Activated CD4-positive, alpha-beta T cell treated with anti-CD3 and anti-CD28 coated beads, Interleukin-2, Interleukin-4, amounts not matched to agents 100 ng/mL and 50 ng/mL, durations not matched to agents 16 hours and 8 hours (primary cell): ENCODE data around the gene DEF6.
A peak's percentile ranks its signal among the peaks of the same experiment; 100 is the strongest.

Experiments used
- DNase-seq: peaks from one replicate; pipeline ENCODE4 v3.0.0-alpha.2; 2020; ENCODE audit warnings: low spot score

DEF6 gene

DNA sequence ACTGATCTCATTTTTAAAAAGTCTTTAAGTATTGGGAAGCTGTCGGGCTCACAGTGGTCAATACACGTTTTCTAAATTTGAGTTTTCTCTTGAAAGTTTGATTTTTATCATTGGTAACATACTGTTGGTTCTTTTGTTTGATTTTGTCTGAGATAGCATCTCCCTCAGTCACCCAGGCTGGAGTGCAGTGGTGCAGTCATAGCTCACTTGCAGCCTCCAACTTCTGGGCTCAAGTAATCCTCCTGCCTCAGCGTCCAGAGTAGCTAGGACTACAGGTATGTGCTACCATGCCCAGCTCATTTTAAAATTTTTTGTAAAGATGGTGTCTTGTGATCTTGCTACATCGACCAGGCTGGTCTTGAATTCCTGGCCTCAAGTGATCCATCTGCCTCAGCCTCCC lies 53.8 kb downstream of the DEF6 start:
- DNase-seq = no peak

DNA sequence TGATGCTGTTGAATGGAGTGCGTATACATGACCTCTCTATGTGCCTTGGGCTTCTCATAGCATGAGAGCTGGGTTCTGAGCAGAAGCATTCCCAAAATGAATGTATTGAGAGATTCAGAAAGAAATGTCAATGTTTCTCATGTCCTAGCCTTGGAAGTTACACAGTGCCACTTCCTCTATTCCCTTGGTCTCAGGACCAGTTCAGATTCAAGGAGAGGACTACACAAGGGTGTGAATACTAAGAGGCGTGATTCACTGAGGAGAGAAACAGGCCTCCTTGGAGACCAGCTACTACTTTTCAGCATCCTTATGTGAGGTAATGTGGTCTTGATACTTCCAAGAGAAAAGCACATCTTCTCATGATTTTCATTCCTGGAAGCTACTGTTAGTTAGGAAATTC lies 55.1 kb downstream of the DEF6 start:
- no peak for DNase-seq

DNA sequence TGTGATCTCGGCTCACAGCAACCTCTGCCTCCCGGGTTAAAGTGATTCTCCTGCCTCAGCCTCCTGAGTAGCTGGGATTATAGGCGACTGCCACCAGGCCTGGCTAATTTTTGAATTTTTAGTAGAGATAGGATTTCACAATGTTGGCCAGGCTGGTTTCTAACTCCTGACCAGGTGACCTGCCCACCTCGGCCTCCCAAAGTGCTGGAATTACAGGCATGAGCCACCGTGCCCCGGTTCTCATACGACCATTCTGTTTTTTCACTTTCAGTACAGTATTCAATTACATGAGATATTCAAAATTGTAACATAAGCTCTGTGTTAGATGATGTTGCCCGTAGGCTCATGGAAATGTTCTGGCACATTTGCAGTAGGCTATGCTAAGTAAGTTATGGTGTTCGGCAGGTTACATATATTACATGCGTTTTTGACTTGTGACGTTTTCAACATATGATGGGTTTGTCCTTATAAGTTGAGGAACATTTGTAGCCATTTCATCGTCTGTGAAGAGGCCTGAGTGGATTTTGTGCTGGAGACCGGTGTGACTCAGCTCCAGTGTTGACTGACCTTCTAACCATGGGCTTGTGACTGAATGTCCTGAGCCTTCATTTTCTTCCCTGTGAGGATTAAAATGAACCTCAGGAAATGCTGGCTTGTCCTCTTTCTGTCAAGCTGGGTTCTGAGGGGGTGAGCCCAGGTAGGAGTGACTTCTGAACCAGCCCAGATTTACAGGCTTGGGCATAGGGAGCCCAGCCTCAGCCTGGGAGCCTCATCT lies 56.9 kb downstream of the DEF6 start:
- DNase-seq = no peak

DNA sequence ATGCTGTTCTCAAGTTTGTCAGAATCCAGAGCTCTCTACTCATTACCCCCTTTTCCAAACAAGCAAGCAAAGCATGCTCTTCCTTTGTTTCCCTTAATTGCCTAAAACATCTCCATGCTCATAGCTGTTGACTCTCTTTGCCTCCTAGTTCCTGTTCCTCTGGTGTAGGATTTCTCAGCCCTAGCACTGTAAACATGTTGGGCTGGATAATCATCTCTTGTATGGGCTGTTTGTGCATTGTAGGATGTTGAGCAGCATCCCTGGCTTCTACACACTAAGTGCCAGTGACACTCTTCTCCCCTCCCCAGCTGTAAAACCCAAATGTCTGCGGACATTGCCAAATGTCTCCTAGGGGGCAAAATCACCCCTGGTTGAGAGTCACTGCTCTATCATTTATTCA lies 58.8 kb downstream of the DEF6 start:
- DNase-seq = no peak

DNA sequence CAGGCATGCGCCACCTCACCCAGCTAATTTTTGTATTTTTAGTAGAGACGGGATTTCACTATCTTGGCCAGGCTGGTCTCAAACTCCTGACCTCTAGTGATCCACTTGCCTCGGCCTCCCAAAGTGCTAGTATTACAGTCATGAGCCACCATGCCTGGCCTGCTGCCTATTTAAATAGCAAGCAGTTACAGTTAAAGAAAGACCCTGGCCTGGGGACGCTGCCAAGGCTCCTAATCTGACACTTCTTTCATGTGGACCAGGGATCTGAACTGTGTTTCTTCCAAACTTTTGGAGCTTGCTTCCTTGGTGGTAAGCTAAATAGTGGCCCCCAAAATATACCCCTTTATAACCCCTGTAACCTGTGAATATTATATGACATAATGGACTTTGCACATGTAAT lies 60.1 kb downstream of the DEF6 start:
- DNase-seq = no peak

DNA sequence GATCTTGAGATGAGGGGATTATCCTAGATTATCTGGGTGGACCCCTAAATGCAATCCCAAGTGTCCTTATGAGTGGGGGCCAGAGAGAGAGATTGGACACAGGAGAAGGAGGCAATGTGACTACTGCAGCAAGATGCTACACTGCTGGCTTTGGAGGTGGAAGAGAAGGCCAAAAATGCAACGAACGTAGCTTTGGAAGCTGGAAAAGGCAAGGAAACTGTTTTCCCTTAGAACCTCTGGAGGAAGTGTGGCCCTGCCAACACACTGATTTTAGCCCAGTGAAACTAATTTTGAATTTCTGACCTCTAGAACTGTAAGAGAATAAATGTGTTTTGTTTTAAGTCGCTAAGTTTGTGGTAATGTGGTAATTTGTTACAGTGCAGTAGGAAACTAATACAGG lies 60.5 kb downstream of the DEF6 start:
- DNase-seq = no peak

DNA sequence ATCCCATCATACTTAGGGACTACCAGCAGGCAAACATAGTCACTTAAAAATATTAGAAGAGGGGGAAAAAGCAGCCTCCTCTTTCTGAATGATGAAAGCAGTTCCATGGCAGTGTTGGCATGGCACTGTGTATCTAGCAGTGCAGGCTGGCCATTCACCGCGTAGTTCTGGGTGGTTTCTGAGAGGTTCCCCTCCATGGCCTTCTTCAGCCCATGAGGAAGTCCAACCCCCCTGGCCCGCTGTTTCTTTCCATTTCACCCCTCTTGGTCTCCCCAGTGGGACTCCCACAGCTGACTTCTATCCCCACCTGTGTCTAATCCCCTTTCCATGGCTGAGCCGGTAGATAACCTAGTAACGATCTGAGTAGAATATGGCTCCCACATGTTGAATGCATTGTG lies 61.7 kb downstream of the DEF6 start:
- DNase-seq = no peak

DNA sequence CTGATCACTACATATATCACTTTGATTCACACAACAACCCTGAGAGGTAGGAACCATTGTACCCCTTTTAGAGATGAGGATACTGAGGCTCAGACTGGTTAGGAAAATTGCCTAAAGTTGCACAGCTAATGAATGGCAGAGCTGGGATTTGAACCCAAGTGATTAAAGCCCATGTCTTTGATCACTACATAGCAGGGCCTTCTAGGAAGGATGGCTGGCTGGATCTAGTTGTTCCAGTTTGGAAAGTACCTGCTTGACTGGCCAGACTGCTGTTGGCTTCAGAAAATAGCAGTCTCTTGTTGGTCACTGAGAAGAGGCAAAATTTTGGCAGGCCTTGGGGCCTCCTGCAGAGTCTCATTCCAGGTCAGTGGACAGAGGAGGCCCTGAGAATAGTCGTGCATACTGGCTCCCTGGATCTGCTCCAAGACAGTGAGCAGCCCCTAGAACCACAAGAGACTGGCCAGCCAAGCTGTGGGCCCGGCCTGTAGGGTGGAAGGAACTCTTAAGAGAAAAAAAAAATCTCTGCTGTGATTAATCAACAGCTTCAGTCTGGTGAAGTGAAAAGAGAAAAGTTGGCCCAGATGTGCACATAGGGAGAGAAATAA lies 62.2 kb downstream of the DEF6 start:
- DNase-seq = no peak

DNA sequence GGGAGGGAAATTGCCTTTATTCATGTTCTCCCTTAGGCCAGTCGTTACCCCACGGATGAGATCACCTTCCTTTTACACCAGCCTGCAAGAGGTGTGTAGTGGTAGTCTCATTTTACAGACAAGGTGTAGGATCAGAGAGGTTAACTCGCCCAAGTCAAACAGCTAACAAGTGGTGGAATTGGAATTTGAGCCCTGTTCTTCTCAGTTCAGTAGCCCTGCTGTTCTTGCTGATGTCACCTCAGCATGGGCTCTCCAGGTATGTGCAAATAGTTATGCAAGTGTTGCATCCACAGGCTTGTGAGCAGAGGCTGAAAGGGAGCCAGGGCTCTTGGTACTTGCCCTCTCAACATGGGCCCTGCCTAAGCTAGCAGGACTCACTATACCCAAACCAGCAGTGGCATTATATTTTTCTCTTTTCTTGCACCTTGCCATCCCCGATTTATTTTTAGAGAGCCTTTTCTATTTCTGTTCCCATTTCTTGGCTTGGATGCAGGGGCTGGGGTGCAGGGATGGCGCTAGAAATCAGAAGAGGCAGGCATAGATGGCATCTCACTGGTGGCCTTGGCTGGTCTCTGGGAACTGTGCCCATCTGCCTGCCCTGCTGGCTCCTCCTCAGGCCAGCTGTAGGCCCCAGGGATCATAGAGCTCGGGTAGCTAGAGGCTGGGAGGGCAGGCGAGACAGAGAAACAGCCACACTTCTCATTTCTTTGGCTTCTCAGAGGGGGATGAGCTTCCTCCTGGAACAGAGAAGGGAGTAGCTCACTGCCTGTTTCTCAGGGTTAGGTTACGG lies 62.9 kb downstream of the DEF6 start:
- no peak for DNase-seq

DNA sequence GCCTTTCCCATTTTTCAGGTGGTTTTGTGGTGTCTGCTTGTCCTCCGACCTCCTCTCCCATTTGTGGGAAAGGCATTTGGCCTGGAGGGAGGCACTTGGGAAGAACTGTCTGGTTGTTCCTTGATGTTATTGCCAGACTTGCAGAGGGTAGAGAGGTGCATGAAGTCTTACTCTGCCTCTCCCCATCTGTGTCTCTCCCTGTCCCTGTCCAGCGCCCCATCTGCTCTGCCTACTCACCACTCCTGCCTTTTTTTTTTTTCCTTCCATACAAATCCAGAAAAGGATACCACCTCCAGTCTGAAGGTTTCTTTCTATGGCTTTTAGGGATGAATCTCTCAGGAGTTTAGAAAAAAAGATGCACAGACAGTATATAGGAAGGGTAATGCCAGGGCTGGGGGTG lies 64.6 kb downstream of the DEF6 start:
- DNase-seq = no peak

DNA sequence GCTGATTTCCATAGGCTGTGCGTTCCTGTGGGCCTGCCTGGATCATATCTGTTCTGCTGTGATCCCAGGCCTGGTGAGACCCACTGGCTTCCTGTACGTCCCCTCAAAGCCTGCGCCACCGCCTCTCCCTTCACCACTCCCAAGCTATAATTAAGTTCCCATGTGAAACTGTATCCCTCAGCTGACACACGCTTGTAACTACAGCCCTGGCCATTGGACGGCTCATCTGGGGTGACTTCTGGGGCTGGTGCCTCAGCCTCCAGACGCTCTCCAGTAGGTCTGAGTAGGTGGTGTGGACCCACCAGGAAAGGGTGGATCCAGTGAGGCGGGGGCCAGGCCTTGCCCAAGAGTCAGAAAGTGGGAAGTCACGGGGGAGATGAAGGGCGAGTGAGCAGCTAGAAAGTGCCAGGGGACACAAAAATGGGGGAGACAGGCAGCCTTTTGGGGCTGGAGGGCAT lies 65.7 kb downstream of the DEF6 start:
- no peak for DNase-seq

DNA sequence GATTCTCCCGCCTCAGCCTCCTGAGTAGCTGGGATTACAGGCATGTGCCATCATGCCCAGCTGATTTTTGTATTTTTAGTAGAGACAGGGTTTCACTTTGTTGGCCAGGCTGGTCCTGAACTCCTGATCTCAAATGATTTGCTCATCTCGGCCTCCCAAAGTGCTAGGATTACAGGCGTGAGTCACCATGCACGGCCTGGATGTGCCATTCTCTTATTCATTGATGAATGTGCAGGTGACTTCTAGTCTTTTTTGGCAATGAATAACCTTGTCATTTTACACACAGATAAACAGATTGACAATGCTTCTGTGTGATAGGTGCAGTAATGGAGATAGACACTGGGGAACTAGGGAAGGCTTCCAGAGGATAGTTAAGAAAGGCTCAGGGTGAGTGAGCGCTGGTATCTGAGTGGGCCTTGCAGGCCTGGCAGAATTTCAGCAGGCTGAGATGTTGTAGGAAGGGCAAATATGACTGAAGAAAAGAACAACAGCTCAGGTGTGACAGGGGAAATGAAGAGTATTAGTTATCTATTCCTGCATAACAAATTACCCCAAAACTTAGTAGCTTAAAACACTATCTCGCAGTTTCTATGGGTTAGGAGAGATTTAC lies 68.1 kb downstream of the DEF6 start:
- DNase-seq = no peak

DNA sequence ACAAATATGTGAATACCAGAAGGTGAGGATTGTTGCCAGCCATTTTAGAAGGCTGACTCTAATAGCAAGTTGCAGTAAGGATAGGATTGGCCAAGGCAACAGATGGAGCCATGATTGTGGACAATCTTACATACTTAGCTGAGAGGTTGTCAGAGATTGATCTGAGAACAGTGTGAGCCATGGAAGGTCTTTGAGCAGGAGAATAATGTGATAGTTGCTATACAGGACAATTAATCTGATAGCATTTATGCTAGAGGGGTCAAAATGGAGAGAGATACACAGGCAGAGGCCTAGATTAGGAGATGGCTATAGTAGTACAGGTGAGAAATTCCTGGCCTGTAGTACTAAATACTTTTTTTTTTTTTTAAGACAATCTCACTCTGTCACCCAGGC lies 68.6 kb downstream of the DEF6 start:
- DNase-seq = no peak

DNA sequence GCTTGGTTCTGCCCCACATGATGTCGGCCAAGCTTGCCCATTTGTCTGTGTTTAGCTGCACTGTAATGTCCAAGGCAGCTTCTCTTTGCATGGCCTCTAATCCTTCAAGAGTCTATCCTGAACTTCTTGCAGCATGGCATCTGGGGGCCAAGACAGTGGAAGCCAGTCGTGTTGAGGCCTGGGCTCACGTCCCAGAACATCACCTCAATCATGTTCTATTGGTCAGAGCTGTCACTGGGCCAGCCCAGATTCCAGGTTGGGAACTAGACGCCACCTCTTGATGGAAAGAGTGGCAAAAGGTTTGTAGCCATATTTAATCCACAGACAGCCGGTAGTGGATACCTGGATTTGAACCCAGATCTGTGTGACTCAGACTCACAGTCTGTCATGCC lies 70.0 kb downstream of the DEF6 start:
- no peak for DNase-seq

DNA sequence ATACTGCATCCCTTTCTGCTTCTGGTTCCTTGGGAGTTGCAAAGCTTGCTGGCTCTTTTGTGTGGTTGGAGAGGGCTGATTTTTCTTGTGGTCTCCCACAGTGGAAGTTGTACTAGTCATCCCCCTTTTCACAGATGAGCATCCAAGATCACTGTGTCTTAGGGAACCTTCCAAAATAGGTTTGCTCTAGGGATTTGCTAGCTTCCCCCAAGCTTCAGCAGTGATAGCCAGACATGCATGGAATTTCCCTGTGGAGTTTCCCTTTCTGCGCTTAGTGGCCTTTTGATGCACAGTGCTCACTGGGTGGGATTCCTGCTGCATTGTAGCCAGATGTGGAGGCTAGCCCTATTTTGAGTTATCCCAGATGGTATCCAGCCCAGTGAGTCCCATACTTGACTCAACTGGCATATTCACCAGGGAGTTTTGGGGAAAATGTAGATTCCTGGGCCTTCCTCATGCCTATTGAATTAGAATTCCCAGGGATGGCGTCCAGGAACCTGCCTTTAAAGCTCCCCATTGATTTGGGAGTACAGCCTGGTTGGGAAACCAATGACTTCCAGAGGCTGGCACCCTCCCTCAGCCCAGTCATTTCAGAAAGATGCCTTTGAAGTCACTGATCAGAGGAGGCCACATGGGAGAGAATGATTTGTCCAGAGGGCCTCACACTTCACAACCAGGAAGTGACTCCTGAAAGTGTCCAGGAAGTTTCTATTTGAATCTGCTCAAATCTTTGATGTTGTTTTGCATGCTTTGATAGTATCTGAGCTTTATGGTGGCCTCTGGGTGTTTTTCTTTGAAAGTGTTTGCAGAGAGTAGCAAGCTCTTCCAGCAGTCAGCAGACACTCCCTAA lies 70.6 kb downstream of the DEF6 start:
- DNase-seq = peak; percentile 82

DNA sequence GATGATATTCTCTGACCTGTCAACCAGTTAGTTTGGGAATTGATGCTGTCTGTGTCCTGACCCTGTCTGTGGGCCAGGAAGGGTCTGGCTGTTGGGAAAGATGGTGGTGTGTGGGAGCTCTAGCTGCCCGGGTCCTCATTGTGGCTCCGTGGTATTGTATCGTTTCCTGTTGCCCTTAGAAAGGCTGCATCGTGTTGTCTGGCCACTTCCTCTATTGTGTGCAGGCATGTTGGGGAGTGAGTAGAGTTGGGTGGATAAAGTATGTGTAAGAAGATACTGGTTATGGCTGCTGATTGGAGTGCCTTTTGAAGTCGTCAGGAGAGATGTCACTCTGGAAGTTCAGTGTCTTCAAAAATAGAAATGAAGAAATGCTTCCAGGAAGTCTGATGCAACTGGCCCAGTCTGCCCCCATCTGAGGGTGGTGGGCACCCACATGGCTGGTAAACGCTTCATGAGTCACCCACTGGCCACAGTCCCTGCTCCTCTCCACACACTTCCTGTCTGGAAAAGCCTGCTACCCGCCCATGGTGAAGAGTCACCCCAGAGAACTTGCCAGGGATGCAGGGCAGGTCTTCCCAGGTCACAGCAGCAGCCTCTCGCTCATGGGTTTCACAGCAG lies 72.6 kb downstream of the DEF6 start:
- peak; percentile 55 for DNase-seq

DNA sequence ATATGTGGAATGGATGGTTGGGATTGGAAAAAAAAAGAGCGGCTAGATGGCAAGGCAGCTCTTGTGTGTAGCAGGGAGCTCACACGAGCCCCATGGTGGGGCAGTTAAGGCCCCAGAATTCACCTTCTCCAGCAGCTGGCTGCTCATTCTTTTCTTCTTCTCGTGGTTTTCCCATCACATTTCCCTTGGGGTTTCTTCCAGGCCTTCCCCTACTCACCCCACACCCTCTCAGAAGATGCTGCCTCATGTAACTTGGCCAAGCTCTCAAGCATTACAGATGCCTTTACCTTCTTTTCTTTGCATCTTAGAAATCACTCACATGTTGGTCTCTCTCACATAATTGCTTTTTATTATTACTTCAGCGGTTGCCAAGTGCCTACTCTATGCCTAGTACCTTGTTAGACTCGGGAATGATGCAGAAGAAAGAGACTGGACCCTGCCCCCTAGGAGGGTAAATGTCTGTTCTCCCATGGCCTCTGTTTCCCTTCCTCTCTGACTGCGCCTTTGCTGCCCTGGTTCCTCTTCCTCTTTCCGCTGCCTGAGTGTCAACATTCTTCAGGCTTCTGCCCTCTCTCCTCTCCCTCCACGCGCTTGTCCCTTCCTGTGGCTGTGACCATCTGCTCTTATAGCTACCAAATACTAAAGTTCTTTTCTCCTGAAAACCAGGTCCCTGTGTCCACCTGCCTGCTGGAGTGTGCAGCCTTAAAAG lies 73.3 kb downstream of the DEF6 start:
- no peak for DNase-seq
